Sigmoid colon (tissue), 7 donors: Measurements from ENCODE around the gene FNDC10. TPM values are rescaled to one million over a fixed set of nuclear protein-coding genes. Genes with fewer than 3 reads are reported as not detected.

Experiments used
- DNase-seq: peaks from one replicate; pipeline ENCODE4 v3.0.0-alpha.2; 2019
- H3K27ac ChIP-seq, 4 donors: fragments of 200-600 bp; sonication (generic); one replicate each; pipeline ENCODE4 v1.5.1; 2016 to 2019; ENCODE audit warnings: mild to moderate bottlenecking in 1 of 4
- H3K27me3 ChIP-seq, 3 donors: fragments of 200-600 bp; sonication (generic); one replicate each; pipeline ENCODE4 v1.5.1; 2019; ENCODE audit warnings: mild to moderate bottlenecking in 1 of 3
- H3K36me3 ChIP-seq, 4 donors: fragments of 200-600 bp; sonication (generic); one replicate each; pipeline ENCODE4 v1.5.1; 2016 to 2019
- H3K4me1 ChIP-seq, 4 donors: fragments of 200-600 bp; sonication (generic); one replicate each; pipeline ENCODE4 v1.5.1; 2017 to 2019
- H3K4me3 ChIP-seq, 4 donors: fragments of 200-600 bp; sonication (generic); one replicate each; pipeline ENCODE4 v1.5.1; 2017 to 2019; ENCODE audit warnings: mild to moderate bottlenecking in 2 of 4, moderate library complexity in 1 of 4
- H3K9me3 ChIP-seq, 4 donors: fragments of 200-600 bp in 3 of 4; sonication (generic) in 3 of 4; one replicate each; pipeline versions ENCODE4 v1.5.1 to v1.6.1; 2013 to 2019
- EP300 ChIP-seq, 4 donors: sonication (generic); formaldehyde crosslinking; IDR thresholded peaks; one replicate each; pipeline ENCODE4 v1.6.1; 2017; ENCODE audit warnings: antibody characterized with exemption in 4 of 4
- POLR2A ChIP-seq, 2 donors: fragments of 450-650 bp; IDR thresholded peaks; one replicate each; pipeline ENCODE4 v1.6.1; 2016; ENCODE audit warnings: antibody characterized with exemption in 2 of 2, mild to moderate bottlenecking in 2 of 2, moderate library complexity in 2 of 2
- POLR2AphosphoS5 ChIP-seq, 4 donors: sonication (generic); formaldehyde crosslinking; IDR thresholded peaks; one replicate each; pipeline ENCODE4 v1.6.1; 2017; ENCODE audit warnings: antibody characterized with exemption in 4 of 4
- whole genome bisulfite sequencing, 2 donors: extraction: QIAGEN DNeasy Blood & Tissue Kit; methylation state at CpG; one replicate each; pipeline ENCODE4 v1.1.7; 2013; 5-methylcytosine and 5-hydroxymethylcytosine counted together
- intact Hi-C: fragments of 100-400 bp; cut with DNase I; formaldehyde crosslinking; loops from one replicate; pipeline ENCODE4 v1.15.1; 2023
- polyA plus RNA-seq, 3 donors: library from polyadenylated mRNA; stranded (reverse); fragments of 200-250 nt; gene quantifications; one replicate each; pipeline ENCODE4 v1.2.3, GENCODE V29; 2013
- total RNA-seq, 4 donors: library from RNA; depleted of rRNA; stranded (reverse); fragments of >200 nt; gene quantifications; one replicate each; pipeline ENCODE4 v1.1.0, GENCODE V29; 2016
- TF ChIP-seq, protein P1 (sequence below), 4 experiments: fragments of 450-650 bp in 3 of 4; fragments of 200-600 bp in 1 of 4; IDR thresholded peaks; one replicate each; pipeline ENCODE4 v1.5.1; 2016 to 2019; ENCODE audit warnings: antibody characterized with exemption in 4 of 4, mild to moderate bottlenecking in 3 of 4, moderate library complexity in 2 of 4
- donor health status: healthy with polysubstance abuse.
- donor health status: Bipolar disorder and iron deficiency.
- donor health status: healthy.

Gene FNDC10
- total and polyA plus RNA-seq, 7 donors = 0.82 to 3.5 (median 2.2) TPM

- intact Hi-C loops = no loop called here
- Histone ChIP-seq H3K36me3 (peaks cover 0 to 18% (median 3%) of the 10 kb centered on the region in 4 donors), H3K27ac (no peak overlapping the region), H3K9me3 (no peaks in the 10 kb centered on the region), H3K4me1 (peaks cover 0 to 37% (median 30%) of the 10 kb centered on the region in 4 donors), H3K27me3 (no peaks in the 10 kb centered on the region), H3K4me3 (no peak overlapping the region)
- 93% methylated on average over 6 of the region's 6 CpGs for WGBS, 2 donors
- TF ChIP-seq EP300 (IDR thresholded peaks at IDR 0.05) (no peak), POLR2A (IDR thresholded peaks at IDR 0.05) (no peak), POLR2AphosphoS5 (IDR thresholded peaks at IDR 0.05) (no peak)
- TF ChIP-seq, protein P1, sequence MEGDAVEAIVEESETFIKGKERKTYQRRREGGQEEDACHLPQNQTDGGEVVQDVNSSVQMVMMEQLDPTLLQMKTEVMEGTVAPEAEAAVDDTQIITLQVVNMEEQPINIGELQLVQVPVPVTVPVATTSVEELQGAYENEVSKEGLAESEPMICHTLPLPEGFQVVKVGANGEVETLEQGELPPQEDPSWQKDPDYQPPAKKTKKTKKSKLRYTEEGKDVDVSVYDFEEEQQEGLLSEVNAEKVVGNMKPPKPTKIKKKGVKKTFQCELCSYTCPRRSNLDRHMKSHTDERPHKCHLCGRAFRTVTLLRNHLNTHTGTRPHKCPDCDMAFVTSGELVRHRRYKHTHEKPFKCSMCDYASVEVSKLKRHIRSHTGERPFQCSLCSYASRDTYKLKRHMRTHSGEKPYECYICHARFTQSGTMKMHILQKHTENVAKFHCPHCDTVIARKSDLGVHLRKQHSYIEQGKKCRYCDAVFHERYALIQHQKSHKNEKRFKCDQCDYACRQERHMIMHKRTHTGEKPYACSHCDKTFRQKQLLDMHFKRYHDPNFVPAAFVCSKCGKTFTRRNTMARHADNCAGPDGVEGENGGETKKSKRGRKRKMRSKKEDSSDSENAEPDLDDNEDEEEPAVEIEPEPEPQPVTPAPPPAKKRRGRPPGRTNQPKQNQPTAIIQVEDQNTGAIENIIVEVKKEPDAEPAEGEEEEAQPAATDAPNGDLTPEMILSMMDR (IDR thresholded peaks at IDR 0.05) = no peak
- DNase-seq = no peak
These were observed 18.0 kb upstream of the FNDC10 start for GRCh38 chr1:1617925-1618324.

GRCh38 chr1:1617516-1617915 is 17.6 kb upstream of the FNDC10 start:
- WGBS, 2 donors = 93 to 96% methylated on average over 11 of the region's 11 CpGs
- intact Hi-C loops = no loop called here
- Histone ChIP-seq H3K36me3 (peaks cover 0 to 18% (median 3%) of the 10 kb centered on the region in 4 donors), H3K4me3 (no peak overlapping the region), H3K27me3 (no peaks in the 10 kb centered on the region), H3K4me1 (peaks cover 0 to 37% (median 30%) of the 10 kb centered on the region in 4 donors), H3K27ac (no peak overlapping the region), H3K9me3 (no peaks in the 10 kb centered on the region)
- TF ChIP-seq POLR2AphosphoS5 (IDR thresholded peaks at IDR 0.05) (no peak), EP300 (IDR thresholded peaks at IDR 0.05) (no peak), POLR2A (IDR thresholded peaks at IDR 0.05) (no peak)
- TF ChIP-seq, protein P1 (IDR thresholded peaks at IDR 0.05) = no peak
- DNase-seq = no peak

GRCh38 chr1:1616838-1617237 is 16.9 kb upstream of the FNDC10 start:
- TF ChIP-seq EP300 (IDR thresholded peaks at IDR 0.05) (no peak), POLR2AphosphoS5 (IDR thresholded peaks at IDR 0.05) (no peak), POLR2A (IDR thresholded peaks at IDR 0.05) (no peak)
- TF ChIP-seq, protein P1 (IDR thresholded peaks at IDR 0.05) = no peak
- WGBS, 2 donors = 55 to 85% methylated on average over 19 of the region's 19 CpGs

DNA sequence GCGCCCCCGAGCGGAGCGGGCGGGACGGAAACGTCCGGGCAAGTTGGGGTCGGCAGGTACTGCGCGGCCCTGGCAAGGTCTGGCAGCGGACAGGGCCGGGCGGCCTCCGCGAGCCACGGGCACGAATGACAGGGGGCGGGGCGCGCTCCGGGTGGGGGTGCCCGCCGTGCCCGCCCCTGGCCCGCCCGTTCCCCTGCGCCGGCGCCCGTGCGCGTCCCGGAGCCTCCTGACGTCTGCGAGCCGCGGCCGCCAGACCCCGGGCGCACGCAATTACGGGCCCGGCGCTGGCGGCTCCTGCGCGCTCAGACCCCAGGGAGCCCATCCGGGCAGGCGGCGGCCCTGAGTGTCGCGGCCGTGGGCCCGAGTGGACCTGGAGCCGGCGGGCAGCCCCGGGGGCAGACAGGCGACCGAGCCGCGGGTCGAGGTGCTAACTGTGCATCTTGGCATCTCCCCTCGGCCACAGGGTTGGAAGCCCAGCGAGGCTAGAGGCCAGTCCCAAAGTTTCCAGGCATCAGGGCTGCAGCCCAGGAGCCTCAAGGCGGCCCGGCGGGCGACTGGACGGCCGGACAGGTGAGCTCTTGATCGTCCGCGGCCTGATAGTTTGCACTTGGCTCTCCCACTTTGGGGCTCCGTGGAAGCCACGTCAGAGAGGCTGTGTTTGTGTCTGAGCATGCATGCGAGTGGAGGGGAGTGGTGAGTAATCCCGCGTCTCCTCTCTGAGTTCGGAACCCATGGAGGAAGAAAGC is 16.3 kb upstream of the FNDC10 start:
- Histone ChIP-seq H3K4me3 (peak overlapping the region; percentile 72 to 99 (median 98)), H3K27ac (peak overlapping the region; percentile 100), H3K27me3 (no peaks in the 10 kb centered on the region), H3K9me3 (no peaks in the 10 kb centered on the region), H3K4me1 (peaks cover 0 to 37% (median 30%) of the 10 kb centered on the region in 4 donors), H3K36me3 (peaks cover 0 to 18% (median 3%) of the 10 kb centered on the region in 4 donors)
- no peak for DNase-seq
- intact Hi-C loops = no loop called here
- 2 to 7% methylated on average over 80 of the region's 80 CpGs for WGBS, 2 donors
- TF ChIP-seq EP300 (IDR thresholded peaks at IDR 0.05) = no peak

More at GRCh38 chr1:1616838-1617237, 16.9 kb upstream of the FNDC10 start:
- peak overlapping the region; percentile 72 to 99 (median 98) for H3K4me3 ChIP-seq
- H3K27ac ChIP-seq = peak overlapping the region in 3 of 4 donors; percentile 100
- peaks cover 0 to 18% (median 3%) of the 10 kb centered on the region in 4 donors for H3K36me3 ChIP-seq
- no peaks in the 10 kb centered on the region for H3K27me3 ChIP-seq
- no peaks in the 10 kb centered on the region for H3K9me3 ChIP-seq
- no peak for DNase-seq
- intact Hi-C loops = no loop called here
- H3K4me1 ChIP-seq = peaks cover 0 to 37% (median 30%) of the 10 kb centered on the region in 4 donors

GRCh38 chr1:1615256-1616044 is 15.5 kb upstream of the FNDC10 start, which contains the start of gene MIB2:
Gene MIB2 (plus strand): TSS chr1:1615500. CDS start chr1:1623453, 7,953 bp downstream.
- Histone ChIP-seq H3K9me3 (no peaks in the 10 kb centered on the region), H3K27ac (peak within 1 kb of the TSS; percentile 100), H3K4me1 (peaks cover 0 to 37% (median 32%) of the 10 kb centered on the region in 4 donors), H3K36me3 (peaks cover 0 to 18% (median 3%) of the 10 kb centered on the region in 4 donors), H3K4me3 (peak within 1 kb of the TSS; percentile 72 to 99 (median 98)), H3K27me3 (no peaks in the 10 kb centered on the region)
- peak; percentile 98 for DNase-seq
- intact Hi-C loops = loop anchor here (2.0 kb wide), 1 partner anchor 41 kb away; the partner anchor contains the start of gene SSU72
- TF ChIP-seq POLR2A (IDR thresholded peaks at IDR 0.05) = peak; percentile 53 to 72
- TF ChIP-seq, protein P1 (IDR thresholded peaks at IDR 0.05) = no peak
- TF ChIP-seq EP300 (IDR thresholded peaks at IDR 0.05) = peak in 1 of 4 donors; percentile 66
- peak; percentile 69 to 91 (median 84) for TF ChIP-seq POLR2AphosphoS5 (IDR thresholded peaks at IDR 0.05)
- WGBS, 2 donors = 0 to 1% methylated on average over 107 of the region's 107 CpGs
